ENCODE data around the gene CAMTA1. TPM values are rescaled to one million over a fixed set of nuclear protein-coding genes. Genes with fewer than 3 reads are reported as not detected.

Gene CAMTA1
- total and polyA plus RNA-seq, 2 experiments from 2014 or later = 89.0 to 145 TPM

- Histone ChIP-seq H4K20me1 (ENCODE audit: insufficient read depth, poor library complexity, severe bottlenecking) (peaks cover 11% of the 10 kb centered on the region), H3K79me2 (peaks cover 93% of the 10 kb centered on the region), H3K4me2 (no peak overlapping the region), H3K27me3 (no peaks in the 10 kb centered on the region), H3K9me3 (ENCODE audit: low read depth) (no peaks in the 10 kb centered on the region), H3K4me1 (ENCODE audit: insufficient read depth) (no peaks in the 10 kb centered on the region), H2AFZ (no peak overlapping the region), H3K36me3 (replicated peaks; ENCODE audit: insufficient read depth, low read depth) (no peaks in the 10 kb centered on the region), H3K4me3 (no peak overlapping the region), H3K9me2 (replicated peaks; ENCODE audit: insufficient read depth) (no peaks in the 10 kb centered on the region), H3K27ac (no peak overlapping the region)
- WGBS (ENCODE audit: low lambda C conversion rate, missing lambda C conversion rate) = 73% methylated on average over 8 of the region's 8 CpGs
- no peak for DNase-seq (ENCODE audit: low spot score)
- TF ChIP-seq EZH2 (IDR thresholded peaks at IDR 0.05; ENCODE audit: borderline replicate concordance) = no peak
- TF ChIP-seq EZH2phosphoT487 (IDR thresholded peaks at IDR 0.05; ENCODE audit: low read depth, severe bottlenecking, unreplicated experiment) = no peak
- no peak for TF ChIP-seq CTCF (IDR thresholded peaks at IDR 0.05; ENCODE audit: poor library complexity)
Measured at GRCh38 chr1:6811583-6811982, 26.3 kb downstream of the CAMTA1 start.

- peaks cover 11% of the 10 kb centered on the region for H4K20me1 ChIP-seq (ENCODE audit: insufficient read depth, poor library complexity, severe bottlenecking)
- 97% methylated on average over 1 of the region's 1 CpG for WGBS (ENCODE audit: low lambda C conversion rate, missing lambda C conversion rate)
- TF ChIP-seq EZH2phosphoT487 (IDR thresholded peaks at IDR 0.05; ENCODE audit: low read depth, severe bottlenecking, unreplicated experiment) (no peak), CTCF (IDR thresholded peaks at IDR 0.05; ENCODE audit: poor library complexity) (no peak), EZH2 (IDR thresholded peaks at IDR 0.05; ENCODE audit: borderline replicate concordance) (no peak)
- H3K4me3 ChIP-seq = no peak overlapping the region
- H3K4me1 ChIP-seq (ENCODE audit: insufficient read depth) = no peaks in the 10 kb centered on the region
- no peak for DNase-seq (ENCODE audit: low spot score)
- peaks cover 100% of the 10 kb centered on the region for H3K79me2 ChIP-seq
- H3K9me2 ChIP-seq (replicated peaks; ENCODE audit: insufficient read depth) = no peaks in the 10 kb centered on the region
- no peak overlapping the region for H3K27ac ChIP-seq
- H3K4me2 ChIP-seq = no peak overlapping the region
- H3K27me3 ChIP-seq = no peaks in the 10 kb centered on the region
- no peaks in the 10 kb centered on the region for H3K9me3 ChIP-seq (ENCODE audit: low read depth)
- H3K36me3 ChIP-seq (replicated peaks; ENCODE audit: insufficient read depth, low read depth) = no peaks in the 10 kb centered on the region
- H2AFZ ChIP-seq = no peak overlapping the region
Measured at GRCh38 chr1:6813165-6813564, 27.9 kb downstream of the CAMTA1 start.

GRCh38 chr1:6815726-6816125 lies 30.5 kb downstream of the CAMTA1 start:
- no peaks in the 10 kb centered on the region for H3K9me3 ChIP-seq (ENCODE audit: low read depth)
- H3K4me3 ChIP-seq = no peak overlapping the region
- no peaks in the 10 kb centered on the region for H3K36me3 ChIP-seq (replicated peaks; ENCODE audit: insufficient read depth, low read depth)
- no peaks in the 10 kb centered on the region for H3K9me2 ChIP-seq (replicated peaks; ENCODE audit: insufficient read depth)
- peaks cover 94% of the 10 kb centered on the region for H3K79me2 ChIP-seq
- no peaks in the 10 kb centered on the region for H4K20me1 ChIP-seq (ENCODE audit: insufficient read depth, poor library complexity, severe bottlenecking)
- H3K4me1 ChIP-seq (ENCODE audit: insufficient read depth) = peaks cover 8% of the 10 kb centered on the region
- no peak overlapping the region for H3K27ac ChIP-seq
- no peak overlapping the region for H3K4me2 ChIP-seq
- no peaks in the 10 kb centered on the region for H3K27me3 ChIP-seq
- no peak overlapping the region for H2AFZ ChIP-seq
- DNase-seq (ENCODE audit: low spot score) = no peak
- WGBS (ENCODE audit: low lambda C conversion rate, missing lambda C conversion rate) = 92% methylated on average over 2 of the region's 2 CpGs
- no peak for TF ChIP-seq EZH2phosphoT487 (IDR thresholded peaks at IDR 0.05; ENCODE audit: low read depth, severe bottlenecking, unreplicated experiment)

DNA sequence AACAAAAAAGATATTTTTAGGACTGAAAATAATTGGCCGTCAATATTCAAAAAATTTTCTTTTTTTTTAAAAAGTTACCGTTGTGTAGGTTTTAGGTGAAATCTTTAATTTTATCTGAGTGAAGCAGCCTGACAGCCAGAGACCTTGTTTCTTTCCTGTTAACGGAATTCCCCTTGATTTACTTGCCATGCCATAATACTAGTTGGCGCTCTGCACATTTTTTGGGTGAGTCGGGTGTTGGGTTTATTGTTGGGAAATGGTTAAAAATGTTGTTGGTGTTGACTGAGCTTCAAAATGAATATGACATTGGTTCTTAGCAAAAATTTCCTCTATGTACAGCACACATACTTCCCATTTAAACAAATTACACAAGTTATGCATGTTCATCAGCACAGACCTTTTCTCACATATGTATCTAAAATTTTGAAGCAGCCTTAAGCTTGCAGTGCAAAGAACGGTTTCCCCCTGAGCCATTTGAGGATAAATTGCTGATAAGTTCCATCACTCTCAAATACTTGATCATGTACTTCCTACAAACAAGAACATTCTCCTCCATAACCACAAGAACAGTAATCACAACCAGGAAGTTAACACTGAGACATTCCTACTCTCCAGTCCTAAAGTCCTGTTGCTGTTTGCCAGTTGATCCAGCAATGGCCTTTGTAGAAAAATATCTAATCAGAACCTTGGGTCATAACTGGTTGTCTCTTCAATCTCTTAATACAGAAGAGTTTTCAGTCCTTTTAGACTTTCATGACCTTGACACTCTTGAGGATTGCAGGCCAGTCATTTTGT lies 34.2 kb downstream of the CAMTA1 start:
- Histone ChIP-seq H3K4me1 (ENCODE audit: insufficient read depth) (peaks cover 23% of the 10 kb centered on the region), H3K27me3 (no peaks in the 10 kb centered on the region), H3K79me2 (peaks cover 71% of the 10 kb centered on the region), H4K20me1 (ENCODE audit: insufficient read depth, poor library complexity, severe bottlenecking) (no peaks in the 10 kb centered on the region), H3K9me3 (ENCODE audit: low read depth) (no peaks in the 10 kb centered on the region), H3K27ac (peak overlapping the region; percentile 44), H3K9me2 (replicated peaks; ENCODE audit: insufficient read depth) (no peaks in the 10 kb centered on the region), H3K4me3 (no peak overlapping the region), H3K4me2 (no peak overlapping the region), H3K36me3 (replicated peaks; ENCODE audit: insufficient read depth, low read depth) (no peaks in the 10 kb centered on the region), H2AFZ (no peak overlapping the region)
- DNase-seq (ENCODE audit: low spot score) = no peak
- 93% methylated on average over 6 of the region's 6 CpGs for WGBS (ENCODE audit: low lambda C conversion rate, missing lambda C conversion rate)
- TF ChIP-seq EZH2phosphoT487 (IDR thresholded peaks at IDR 0.05; ENCODE audit: low read depth, severe bottlenecking, unreplicated experiment) = no peak
- no peak for TF ChIP-seq CTCF (IDR thresholded peaks at IDR 0.05; ENCODE audit: poor library complexity)
- TF ChIP-seq EZH2 (IDR thresholded peaks at IDR 0.05; ENCODE audit: borderline replicate concordance) = no peak

Measured in hepatocyte (in vitro differentiated cells).